Measurements from ENCODE around the gene NPAS3. TPM values are rescaled to one million over a fixed set of nuclear protein-coding genes. Genes with fewer than 3 reads are reported as not detected.

NPAS3 gene
- total RNA-seq, 1 donor from 2014 or later, result 5.2 TPM

- Mint-ChIP-seq H3K36me3 (no peaks in the 10 kb centered on the region), H3K9me3 (peaks cover 8% of the 10 kb centered on the region), H3K4me3 (no peak overlapping the region), H3K27me3 (ENCODE audit: low read depth) (peaks cover 2% of the 10 kb centered on the region), H3K27ac (no peak overlapping the region), H3K4me1 (peaks cover 13% of the 10 kb centered on the region)
- DNase-seq (ENCODE audit: low spot score in 2 of 2, unreplicated experiment in 2 of 2), result no peak
- no peak for TF ChIP-seq CTCF (IDR thresholded peaks at IDR 0.05; ENCODE audit: unreplicated experiment)
Observed at GRCh38 chr14:33331176-33331949, 392.7 kb downstream of the NPAS3 start.

- peaks cover 17% of the 10 kb centered on the region for H3K9me3 Mint-ChIP-seq
Observed at GRCh38 chr14:33332497-33332896, 393.8 kb downstream of the NPAS3 start.

GRCh38 chr14:33335366-33335765 lies 396.7 kb downstream of the NPAS3 start:
- DNase-seq (ENCODE audit: low spot score in 2 of 2, unreplicated experiment in 2 of 2), result no peak
- no peak overlapping the region for H3K4me3 Mint-ChIP-seq
- H3K4me1 Mint-ChIP-seq, result peaks cover 13% of the 10 kb centered on the region
- no peaks in the 10 kb centered on the region for H3K27me3 Mint-ChIP-seq (ENCODE audit: low read depth)
- no peak for TF ChIP-seq CTCF (IDR thresholded peaks at IDR 0.05; ENCODE audit: unreplicated experiment)
- H3K9me3 Mint-ChIP-seq, result peaks cover 23% of the 10 kb centered on the region
- H3K36me3 Mint-ChIP-seq, result peaks cover 10% of the 10 kb centered on the region
- no peak overlapping the region for H3K27ac Mint-ChIP-seq

More at GRCh38 chr14:33332497-33332896, 393.8 kb downstream of the NPAS3 start:
- H3K27me3 Mint-ChIP-seq (ENCODE audit: low read depth), result peaks cover 2% of the 10 kb centered on the region
- no peak overlapping the region for H3K4me3 Mint-ChIP-seq
- no peak overlapping the region for H3K27ac Mint-ChIP-seq
- peaks cover 8% of the 10 kb centered on the region for H3K36me3 Mint-ChIP-seq
- DNase-seq (ENCODE audit: low spot score in 2 of 2, unreplicated experiment in 2 of 2), result no peak
- peaks cover 13% of the 10 kb centered on the region for H3K4me1 Mint-ChIP-seq
- no peak for TF ChIP-seq CTCF (IDR thresholded peaks at IDR 0.05; ENCODE audit: unreplicated experiment)

- Mint-ChIP-seq H3K27ac (no peak overlapping the region), H3K36me3 (peaks cover 2% of the 10 kb centered on the region), H3K9me3 (peaks cover 6% of the 10 kb centered on the region), H3K4me3 (no peak overlapping the region), H3K27me3 (ENCODE audit: low read depth) (no peaks in the 10 kb centered on the region), H3K4me1 (no peaks in the 10 kb centered on the region)
- no peak for TF ChIP-seq CTCF (IDR thresholded peaks at IDR 0.05; ENCODE audit: unreplicated experiment)
- DNase-seq (ENCODE audit: low spot score in 2 of 2, unreplicated experiment in 2 of 2), result no peak
Observed at GRCh38 chr14:33342299-33342974, 403.8 kb downstream of the NPAS3 start.

- no peak overlapping the region for H3K4me3 Mint-ChIP-seq
- H3K4me1 Mint-ChIP-seq, result no peaks in the 10 kb centered on the region
- DNase-seq (ENCODE audit: low spot score in 2 of 2, unreplicated experiment in 2 of 2), result no peak
Observed at GRCh38 chr14:33343016-33343415, 404.3 kb downstream of the NPAS3 start.

More at GRCh38 chr14:33343016-33343415, 404.3 kb downstream of the NPAS3 start:
- H3K36me3 Mint-ChIP-seq, result peaks cover 2% of the 10 kb centered on the region
- H3K27me3 Mint-ChIP-seq (ENCODE audit: low read depth), result no peaks in the 10 kb centered on the region
- TF ChIP-seq CTCF (IDR thresholded peaks at IDR 0.05; ENCODE audit: unreplicated experiment), result no peak
- no peak overlapping the region for H3K27ac Mint-ChIP-seq
- H3K9me3 Mint-ChIP-seq, result peaks cover 3% of the 10 kb centered on the region

All from mesothelial cell of epicardium (in vitro differentiated cells).